LNCaP clone FGC (cell line): ENCODE data around the gene APLF.

ENCODE experiments used
- DNase-seq: peaks from one replicate; pipeline ENCODE4 v3.0.0-alpha.2; 2011; ENCODE audit warnings: low read depth
- H3K4me3 ChIP-seq: 2 replicates; pipeline ENCODE4 v1.5.1; 2011; ENCODE audit warnings: mild to moderate bottlenecking, low read depth, low read length, control low read depth
- TF ChIP-seq, protein P1 (sequence below): IDR thresholded peaks from 2 replicates; pipeline ENCODE4 v1.5.1; 2012; ENCODE audit warnings: mild to moderate bottlenecking; ENCODE audit not compliant: control insufficient read depth, insufficient read depth; ENCODE audit errors: extremely low read depth

APLF gene

DNA sequence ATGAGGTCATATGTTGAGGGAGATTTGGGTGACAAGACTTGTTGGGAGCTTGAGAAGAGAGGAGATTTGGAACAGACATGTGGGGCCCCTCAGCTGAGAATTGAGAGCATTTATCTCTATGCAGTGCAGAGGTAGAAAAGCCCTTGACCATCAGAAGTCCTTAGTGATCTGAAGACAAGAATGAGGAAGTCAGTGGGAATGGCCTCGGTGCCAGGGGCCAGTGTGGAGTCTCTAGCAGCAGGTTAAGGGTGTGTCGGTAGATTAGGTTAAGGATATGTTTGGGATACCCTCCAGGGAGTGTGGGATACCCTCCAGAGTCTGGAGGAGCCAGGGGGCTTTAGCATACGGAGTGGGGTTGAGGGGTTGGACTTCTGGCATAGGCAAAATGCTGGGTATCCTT, 41.9 kb upstream of the APLF start:
- TF ChIP-seq, protein P1, sequence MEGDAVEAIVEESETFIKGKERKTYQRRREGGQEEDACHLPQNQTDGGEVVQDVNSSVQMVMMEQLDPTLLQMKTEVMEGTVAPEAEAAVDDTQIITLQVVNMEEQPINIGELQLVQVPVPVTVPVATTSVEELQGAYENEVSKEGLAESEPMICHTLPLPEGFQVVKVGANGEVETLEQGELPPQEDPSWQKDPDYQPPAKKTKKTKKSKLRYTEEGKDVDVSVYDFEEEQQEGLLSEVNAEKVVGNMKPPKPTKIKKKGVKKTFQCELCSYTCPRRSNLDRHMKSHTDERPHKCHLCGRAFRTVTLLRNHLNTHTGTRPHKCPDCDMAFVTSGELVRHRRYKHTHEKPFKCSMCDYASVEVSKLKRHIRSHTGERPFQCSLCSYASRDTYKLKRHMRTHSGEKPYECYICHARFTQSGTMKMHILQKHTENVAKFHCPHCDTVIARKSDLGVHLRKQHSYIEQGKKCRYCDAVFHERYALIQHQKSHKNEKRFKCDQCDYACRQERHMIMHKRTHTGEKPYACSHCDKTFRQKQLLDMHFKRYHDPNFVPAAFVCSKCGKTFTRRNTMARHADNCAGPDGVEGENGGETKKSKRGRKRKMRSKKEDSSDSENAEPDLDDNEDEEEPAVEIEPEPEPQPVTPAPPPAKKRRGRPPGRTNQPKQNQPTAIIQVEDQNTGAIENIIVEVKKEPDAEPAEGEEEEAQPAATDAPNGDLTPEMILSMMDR: no peak
- no peak for DNase-seq
- H3K4me3 ChIP-seq: no peak overlapping the region

DNA sequence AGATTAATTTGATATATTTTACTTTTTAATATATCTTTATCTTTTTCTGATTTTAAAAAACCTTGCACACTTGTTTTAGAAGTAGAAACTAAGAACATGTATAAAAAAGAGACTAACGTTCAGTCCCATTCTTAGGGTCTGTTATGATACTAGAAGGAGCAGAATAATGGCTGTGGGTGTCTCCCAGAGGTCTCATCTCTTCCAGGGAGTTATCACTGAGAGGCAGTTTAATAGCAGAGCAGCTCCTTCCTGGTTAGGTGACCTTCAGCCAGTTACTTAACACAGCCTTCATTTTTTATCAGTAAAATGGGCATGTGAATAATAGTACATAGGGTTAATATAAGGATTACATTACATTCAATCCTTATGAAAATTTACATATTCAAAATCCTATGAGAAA, 40.9 kb upstream of the APLF start:
- DNase-seq: no peak
- H3K4me3 ChIP-seq: no peak overlapping the region
- TF ChIP-seq, protein P1: no peak

DNA sequence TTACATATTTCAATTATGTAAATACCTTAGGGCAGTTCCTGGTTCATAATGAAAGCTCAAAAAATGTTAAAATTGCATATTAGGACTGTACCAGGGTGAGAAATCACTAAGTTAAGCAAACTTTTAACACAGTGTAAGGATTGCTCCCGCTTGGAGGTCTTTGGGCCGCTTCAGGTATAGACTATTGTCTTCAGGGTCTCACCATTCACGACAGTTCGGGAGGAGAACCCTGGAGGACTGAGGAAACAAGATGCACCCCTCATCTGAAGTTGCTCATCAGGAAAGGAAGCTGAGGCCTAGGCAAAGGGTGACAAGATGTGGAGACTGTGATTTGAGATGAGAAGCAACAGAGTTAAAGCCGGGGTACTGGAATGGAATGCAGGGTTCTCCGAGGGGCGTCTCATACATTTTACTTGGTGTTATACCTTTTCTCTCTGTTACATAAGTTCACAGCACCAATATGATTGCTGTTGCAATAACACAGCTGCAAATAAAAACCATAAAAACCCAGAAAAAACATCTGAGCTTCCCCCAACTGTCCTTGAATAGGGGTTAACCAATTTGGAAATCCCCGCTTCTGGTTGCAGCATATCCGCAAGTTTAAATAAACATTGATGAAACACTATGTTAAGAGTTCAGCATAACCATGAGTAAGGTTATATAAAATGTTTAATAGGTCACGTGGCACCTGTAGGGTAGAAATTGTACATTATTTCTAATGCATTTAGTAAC, 40.4 kb upstream of the APLF start:
- no peak overlapping the region for H3K4me3 ChIP-seq
- no peak for DNase-seq
- TF ChIP-seq, protein P1: no peak

DNA sequence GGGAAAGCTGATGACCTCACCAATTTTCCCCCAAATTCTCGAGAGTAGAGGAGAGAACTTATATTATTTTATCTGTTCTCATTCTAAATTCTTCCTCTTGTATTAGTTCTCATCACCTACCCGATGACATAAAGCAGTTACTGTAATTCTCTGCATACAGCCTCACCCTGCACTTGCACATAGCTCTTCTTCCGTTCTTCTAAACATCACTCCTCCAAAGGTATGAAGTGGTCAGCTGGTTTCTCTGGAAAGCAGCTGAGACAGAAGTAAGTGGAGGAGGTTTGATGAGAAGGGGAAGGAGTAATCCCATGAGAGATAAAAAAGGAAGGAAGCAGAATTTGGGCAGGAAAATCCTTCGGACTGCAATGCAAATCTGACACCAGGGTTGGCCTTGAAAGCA, 39.3 kb upstream of the APLF start:
- TF ChIP-seq, protein P1: no peak
- H3K4me3 ChIP-seq: no peak overlapping the region
- DNase-seq: no peak

DNA sequence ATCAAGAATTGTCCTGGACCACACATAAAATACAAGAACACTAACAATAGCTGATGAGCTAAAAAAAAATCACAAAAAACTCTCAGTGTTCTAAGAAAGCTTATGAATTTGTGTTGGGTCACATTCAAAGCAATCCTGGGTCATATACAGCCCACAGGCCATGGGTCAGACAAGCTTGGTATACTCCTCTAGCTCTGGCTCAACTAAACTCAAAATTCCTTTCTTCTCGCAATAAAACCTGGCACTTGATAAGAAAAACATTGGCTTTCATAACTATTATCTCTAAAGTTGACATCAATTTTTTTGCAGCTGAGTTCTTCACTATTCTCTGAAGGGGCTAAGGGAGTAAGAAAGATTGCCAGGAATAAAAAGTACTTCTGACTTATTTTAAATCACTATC, 38.6 kb upstream of the APLF start:
- TF ChIP-seq, protein P1: no peak
- DNase-seq: no peak
- no peak overlapping the region for H3K4me3 ChIP-seq

DNA sequence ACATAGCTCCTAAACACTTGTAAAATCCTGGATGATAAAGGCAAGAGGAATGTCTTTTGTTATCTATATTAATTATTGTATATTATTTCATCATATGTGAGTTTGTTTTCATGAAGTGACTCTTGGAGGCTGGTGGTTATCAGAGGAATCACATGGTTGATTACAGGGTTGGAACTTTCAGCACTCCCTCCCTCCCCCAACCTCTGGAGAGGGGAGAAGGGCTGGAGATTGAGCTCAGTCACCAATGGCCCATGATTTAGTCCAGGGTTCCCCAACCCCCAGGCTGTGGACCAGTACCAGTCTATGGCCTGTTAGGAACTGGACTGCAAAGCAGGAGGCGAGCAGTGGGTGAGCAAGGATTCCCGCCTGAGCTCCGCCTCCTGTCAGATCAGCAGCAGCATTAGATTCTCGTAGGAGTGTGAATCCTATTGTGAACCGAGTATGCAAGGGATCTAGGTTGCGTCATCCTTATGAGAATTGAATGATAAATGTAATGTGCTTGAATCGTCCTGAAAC, 38.0 kb upstream of the APLF start:
- TF ChIP-seq, protein P1: no peak
- no peak for DNase-seq
- no peak overlapping the region for H3K4me3 ChIP-seq
